Activated T-cell treated with anti-CD3 and anti-CD28 coated beads, Interleukin-2, amount 50 U/mL, for 48 hours (primary cell): ENCODE data around the gene PAX7.

Experiments used
- DNase-seq, 2 experiments: peaks; one replicate each; pipeline ENCODE4 v3.0.0-alpha.2; 2020

The PAX7 gene

GRCh38 chr1:18619467-18619835, 11.2 kb upstream of the PAX7 start:
- DNase-seq = no peak

GRCh38 chr1:18628511-18628910, 2.1 kb upstream of the PAX7 start:
- DNase-seq = no peak

- DNase-seq = no peak
Observed at GRCh38 chr1:18629659-18630510, 761 bp upstream of the PAX7 start.

GRCh38 chr1:18631496-18632217, 1.0 kb downstream of the PAX7 start:
- DNase-seq = no peak

- no peak for DNase-seq
Observed at GRCh38 chr1:18632218-18632588, 1.6 kb downstream of the PAX7 start.

GRCh38 chr1:18632783-18633421, 2.3 kb downstream of the PAX7 start:
- DNase-seq = no peak

- no peak for DNase-seq
Observed at GRCh38 chr1:18633422-18634155, 2.9 kb downstream of the PAX7 start.

GRCh38 chr1:18634276-18634675, 3.6 kb downstream of the PAX7 start:
- no peak for DNase-seq

- DNase-seq = no peak
Observed at GRCh38 chr1:18635070-18635577, 4.5 kb downstream of the PAX7 start.

- no peak for DNase-seq
Observed at GRCh38 chr1:18635891-18636595, 5.4 kb downstream of the PAX7 start.

GRCh38 chr1:18636596-18637508, 6.2 kb downstream of the PAX7 start:
- DNase-seq = no peak

- no peak for DNase-seq
Observed at GRCh38 chr1:18637511-18637960, 6.9 kb downstream of the PAX7 start.

- DNase-seq = no peak
Observed at GRCh38 chr1:18637962-18638834, 7.6 kb downstream of the PAX7 start.

- DNase-seq = no peak
Observed at GRCh38 chr1:18638835-18639364, 8.3 kb downstream of the PAX7 start.

- no peak for DNase-seq
Observed at GRCh38 chr1:18639368-18640055, 8.9 kb downstream of the PAX7 start.

GRCh38 chr1:18640228-18641004, 9.8 kb downstream of the PAX7 start:
- no peak for DNase-seq

- DNase-seq = no peak
Observed at GRCh38 chr1:18641005-18641941, 10.6 kb downstream of the PAX7 start.
